GM21737 (cell line): Measurements from ENCODE around the gene PRPF6.
"Not testable (repeated sequence)": the region's sequence is repeated elsewhere in the genome, so short reads cannot be mapped to it uniquely, and the experiment has no call there.

Experiments used
- ATAC-seq: cut with Tn5 transposase; IDR thresholded peaks from one replicate; pipeline ENCODE4 v1.9.1; 2021; ENCODE audit warnings: mild to moderate bottlenecking, moderate library complexity; ENCODE audit not compliant: unreplicated experiment

PRPF6 gene

DNA sequence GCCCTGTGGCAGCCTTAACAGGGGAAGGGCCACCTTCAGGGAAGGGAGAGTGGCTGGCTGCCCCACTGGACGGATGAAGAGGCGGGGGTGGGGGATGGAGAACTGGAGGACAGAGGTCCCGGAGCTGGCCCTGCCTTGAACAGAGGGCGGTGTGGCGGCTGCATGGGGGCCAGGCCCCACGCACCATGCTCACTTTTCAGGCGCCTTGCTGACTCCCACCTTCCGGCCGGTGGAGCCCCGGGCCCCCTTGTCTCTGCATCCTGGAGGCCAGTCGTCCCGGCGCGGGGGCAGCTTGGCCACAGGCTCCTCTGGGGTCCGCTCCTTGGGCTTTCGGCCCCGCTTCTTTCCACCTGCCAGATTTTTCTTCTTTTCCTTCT is 21.2 kb upstream of the PRPF6 start:
- no peak for ATAC-seq

GRCh38 chr20:63960654-63961621 is 20.0 kb upstream of the PRPF6 start:
- not testable (repeated sequence) for ATAC-seq

DNA sequence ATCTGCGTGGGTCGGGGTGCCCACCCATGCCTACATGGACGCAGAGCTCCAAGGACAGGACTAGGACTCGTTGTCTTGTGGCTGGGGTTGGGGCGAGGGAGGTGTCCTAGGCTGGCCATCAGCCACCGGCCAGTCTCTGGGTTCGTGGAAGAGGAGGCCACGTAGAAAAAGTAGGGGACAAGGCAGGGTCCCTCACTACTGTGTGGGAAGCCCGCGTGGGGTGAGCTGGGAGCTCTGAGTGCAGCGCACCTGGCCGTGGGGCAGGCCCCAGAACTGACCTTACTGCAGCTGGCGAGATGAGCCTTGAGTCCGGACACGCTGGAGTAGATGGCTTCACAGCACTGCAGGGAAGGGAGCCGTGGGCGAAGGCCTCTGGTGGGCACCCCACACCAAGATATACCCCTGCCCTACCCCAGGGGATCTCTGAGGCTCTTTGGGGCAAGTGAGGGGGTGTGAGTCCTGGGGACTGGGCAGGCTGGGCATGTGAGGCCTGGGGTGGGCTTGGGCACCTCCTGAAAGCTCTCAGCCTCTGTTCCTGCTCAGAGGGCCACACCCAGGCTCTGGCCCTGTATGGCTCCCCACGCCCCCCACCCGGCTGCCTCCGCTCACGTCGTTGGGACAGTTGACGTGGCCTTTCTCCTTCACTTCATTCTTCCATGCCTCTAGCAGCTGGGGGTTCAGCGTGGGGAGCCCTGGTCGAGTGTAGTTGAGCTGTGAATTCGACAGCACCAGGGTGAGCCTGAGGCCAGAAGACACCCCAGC is 19.1 kb upstream of the PRPF6 start:
- ATAC-seq, result no peak

- ATAC-seq, result no peak
These were observed 18.2 kb upstream of the PRPF6 start for GRCh38 chr20:63962426-63963347.

DNA sequence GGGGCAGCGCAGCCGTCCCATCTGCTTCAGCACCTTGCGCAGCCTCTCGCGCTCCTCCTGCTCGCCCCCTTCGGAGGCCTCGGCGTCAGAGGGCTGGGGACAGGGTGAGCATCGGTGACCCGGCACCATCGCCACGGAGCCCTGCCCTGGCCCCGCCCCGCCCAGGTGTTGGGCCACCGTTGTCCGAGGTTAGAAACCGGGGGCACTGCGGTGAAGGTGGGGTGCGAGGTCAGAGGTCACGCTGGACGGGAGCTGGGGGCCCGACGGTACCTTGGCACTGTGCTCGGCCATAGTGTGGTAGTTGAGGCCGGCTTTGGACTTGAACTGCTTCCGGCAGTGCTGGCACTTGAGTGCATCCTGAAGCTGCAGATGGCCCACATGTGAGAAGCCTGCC is 17.6 kb upstream of the PRPF6 start:
- ATAC-seq, result no peak

DNA sequence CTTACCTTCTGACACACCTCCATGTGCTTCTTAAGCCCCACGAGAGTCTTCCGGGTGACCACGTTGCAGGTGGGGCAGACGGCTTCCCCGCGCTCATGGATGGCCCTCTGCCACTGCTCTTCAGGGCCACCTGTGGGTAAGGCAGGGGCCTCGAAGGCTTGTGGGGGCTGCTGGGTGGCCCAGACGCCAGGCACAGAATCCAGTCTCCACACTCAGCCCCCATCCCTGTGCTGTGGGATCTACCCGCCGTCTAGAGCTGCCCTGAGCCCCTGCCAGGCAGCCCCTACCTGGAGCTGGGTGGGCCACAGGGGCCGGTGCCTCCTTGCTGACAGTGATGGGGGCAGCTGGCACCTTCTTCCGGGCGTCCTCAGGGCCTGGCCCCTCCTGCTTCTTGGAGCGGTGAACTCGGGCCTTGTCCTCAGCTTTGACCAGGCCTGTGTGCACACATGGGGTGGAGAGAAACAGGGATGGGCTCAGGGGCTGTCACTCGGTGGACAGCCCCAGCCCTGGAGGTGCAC is 17.1 kb upstream of the PRPF6 start:
- ATAC-seq, result no peak

DNA sequence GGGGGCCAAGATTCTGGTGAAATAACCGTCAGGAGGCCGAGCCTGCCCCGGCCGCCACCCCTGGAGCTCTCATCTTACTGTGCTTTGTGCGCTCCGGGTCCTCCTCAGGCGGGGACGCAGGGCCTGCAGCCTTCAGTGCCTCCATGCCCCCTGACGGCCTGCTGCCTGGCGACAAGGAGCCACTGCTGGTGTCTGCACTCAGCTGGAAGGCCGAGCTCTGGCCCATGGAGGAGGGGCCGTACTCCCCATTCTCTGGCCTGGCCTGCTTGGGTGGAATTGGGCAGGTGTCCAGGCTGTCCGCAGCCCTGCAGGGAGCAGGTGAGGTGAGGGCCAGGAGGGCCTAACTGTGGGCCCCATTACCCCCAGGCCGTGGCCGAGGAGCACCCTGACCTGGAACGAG is 16.5 kb upstream of the PRPF6 start:
- ATAC-seq, result no peak

GRCh38 chr20:63966172-63966943 is 14.6 kb upstream of the PRPF6 start:
- no peak for ATAC-seq

DNA sequence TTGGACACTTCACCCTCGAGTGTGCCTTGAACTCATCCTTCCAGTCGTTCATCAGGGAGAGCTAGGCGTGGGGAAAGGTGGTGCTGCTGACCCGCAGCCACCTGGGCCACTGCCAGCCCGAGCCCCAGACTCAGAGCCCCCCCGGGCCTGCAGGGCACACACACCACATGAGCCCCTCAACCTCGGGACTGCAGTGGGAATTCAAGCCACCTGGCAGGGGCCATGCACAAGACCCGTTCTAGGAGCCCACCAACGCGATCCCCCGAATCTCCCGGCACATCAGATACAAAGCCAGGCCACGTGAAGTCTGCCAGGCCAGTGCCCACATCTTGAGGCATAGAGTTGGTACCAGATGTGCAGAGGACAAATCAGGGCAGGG is 14.0 kb upstream of the PRPF6 start:
- ATAC-seq, result no peak

DNA sequence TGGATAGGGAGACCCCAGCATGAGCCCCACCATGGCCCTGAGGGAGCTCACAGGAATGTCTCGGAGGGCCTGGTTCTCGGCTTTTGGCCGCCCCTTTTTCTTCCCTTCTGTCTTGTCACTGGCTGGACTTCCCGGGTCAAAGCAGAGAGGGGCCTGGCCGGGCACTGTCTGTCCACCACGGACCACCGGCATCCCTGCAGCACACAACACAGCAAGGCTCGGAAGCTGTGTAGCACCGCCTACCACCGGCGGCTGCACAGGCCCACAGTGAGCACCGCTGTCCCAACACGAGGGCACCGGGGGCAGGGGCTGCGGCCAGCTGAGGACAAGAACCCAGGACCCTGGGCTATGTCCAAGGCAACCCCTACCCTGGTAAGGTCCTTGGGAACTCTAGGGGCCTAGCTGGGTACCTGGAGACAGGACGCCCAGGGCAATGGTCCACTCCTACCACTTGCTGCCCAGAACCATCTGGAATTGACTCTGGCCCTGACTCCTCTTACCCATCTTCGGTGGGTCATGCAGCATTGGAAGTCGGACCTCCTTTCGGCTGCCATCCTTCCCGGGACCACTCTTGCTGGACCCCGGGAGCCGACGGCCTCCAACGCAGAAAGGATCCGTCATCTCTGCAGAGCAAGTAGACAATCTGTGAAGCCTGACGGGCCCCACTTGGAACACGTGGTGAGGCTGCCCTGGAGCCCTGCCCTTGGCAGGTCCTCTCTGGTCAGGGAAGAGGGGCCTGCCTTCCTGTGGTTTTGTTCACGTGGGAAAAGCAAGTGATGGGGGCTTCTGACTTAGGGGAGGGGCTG is 13.4 kb upstream of the PRPF6 start:
- no peak for ATAC-seq

GRCh38 chr20:63968136-63968927 is 12.6 kb upstream of the PRPF6 start:
- ATAC-seq, result no peak

- ATAC-seq, result no peak
These were observed 11.8 kb upstream of the PRPF6 start for GRCh38 chr20:63968928-63969760.

DNA sequence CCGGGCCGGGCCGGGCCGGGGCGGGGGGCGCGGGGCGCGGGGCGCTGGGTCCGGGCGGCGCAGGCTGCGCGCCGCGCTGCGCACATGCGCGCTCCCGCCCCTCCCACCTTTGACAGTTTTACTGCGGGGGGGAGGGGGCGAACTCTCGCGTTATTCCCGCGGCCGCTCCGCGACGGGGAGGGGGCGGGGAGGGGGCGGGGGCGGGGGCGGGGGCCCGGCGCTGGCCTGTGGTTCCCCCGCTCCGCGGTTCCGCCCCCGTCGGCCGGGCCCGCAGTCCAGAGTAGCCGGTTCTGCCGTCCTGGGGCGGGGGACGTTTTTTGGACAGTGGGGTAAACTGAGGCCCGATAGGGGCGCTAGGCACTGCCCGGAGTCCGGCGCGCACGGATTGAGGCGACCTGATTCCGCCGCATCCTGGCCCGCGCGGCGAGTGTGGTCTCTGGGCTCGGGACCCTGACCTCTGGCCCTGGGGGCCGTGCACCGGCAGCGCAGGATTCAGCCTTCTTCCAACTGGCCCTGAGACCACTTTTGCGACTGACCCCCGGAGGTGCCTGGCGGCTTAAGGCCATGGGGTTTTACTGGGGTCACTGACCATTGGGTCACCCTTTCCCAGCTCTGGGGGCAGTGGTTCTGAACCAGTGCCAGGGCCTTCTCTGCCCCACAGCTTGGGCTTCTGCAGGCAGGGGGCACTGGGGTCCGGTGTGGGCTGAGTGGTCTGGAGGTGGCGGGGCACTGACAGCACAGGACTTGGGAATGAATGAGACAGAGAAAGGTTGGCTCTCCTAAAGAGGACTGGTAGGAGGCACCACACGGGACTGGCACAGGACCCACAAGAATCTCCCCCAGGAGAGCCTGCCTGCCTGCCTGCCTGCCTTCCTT is 10.9 kb upstream of the PRPF6 start, which contains the start of gene ZNF512B:
ZNF512B (minus strand) TSS at position 93 of the 876 bp plus-strand sequence. CDS start 1,980 bp downstream, outside the sequence.
- no peak for ATAC-seq

- no peak for ATAC-seq
These were observed 10.1 kb upstream of the PRPF6 start for GRCh38 chr20:63970714-63971431.

GRCh38 chr20:63971960-63972311 is 9.0 kb upstream of the PRPF6 start:
- not testable (repeated sequence) for ATAC-seq
